Caco-2 (cell line): ENCODE results near the gene ASB10. TPM values are rescaled to one million over a fixed set of nuclear protein-coding genes. Genes with fewer than 3 reads are reported as not detected.
A peak's percentile ranks its signal among the peaks of the same experiment; 100 is the strongest.

Source experiments
- BruUV-seq: library from RNA; stranded (reverse); fragments of 400-500 nt; replicated peaks from 2 replicates; lab custom pipeline; 2021; lab: Mats Ljungman, UMichigan
- CTCF ChIA-PET: fragments of 300-600 bp; sonication (Branson Sonifier 250); formaldehyde crosslinking; loops from one replicate; lab custom pipeline; 2022; ENCODE audit warnings: antibody characterized with exemption; lab: Charles Lee
- POLR2A ChIA-PET: fragments of 300-600 bp; sonication (Branson Sonifier 250); formaldehyde crosslinking; loops from one replicate; lab custom pipeline; 2022; ENCODE audit warnings: antibody characterized with exemption; lab: Charles Lee
- DNase-seq, 2 experiments: peaks; one replicate each; pipeline versions ENCODE4 v3.0.0 to v3.0.0-alpha.2; 2020 to 2022
- H3K27me3 ChIP-seq: replicated peaks from 2 replicates; pipeline ENCODE4 v1.6.0; 2011; ENCODE audit warnings: low read length; ENCODE audit not compliant: control insufficient read depth, insufficient read depth
- H3K36me3 ChIP-seq: 2 replicates; pipeline ENCODE4 v1.5.1; 2011; ENCODE audit warnings: low read length; ENCODE audit not compliant: control insufficient read depth, insufficient read depth
- H3K4me1 ChIP-seq: fragments of 250-450 bp; sonication (Bioruptor Pico); 2 replicates; pipeline ENCODE4 v1.5.1; 2020; ENCODE audit warnings: mild to moderate bottlenecking
- H3K4me3 ChIP-seq: 2 replicates; pipeline ENCODE4 v1.5.1; 2011; ENCODE audit warnings: low read depth, mild to moderate bottlenecking, control low read depth, low read length
- H3K9me3 ChIP-seq: fragments of 250-450 bp; sonication (Bioruptor Pico); 2 replicates; pipeline ENCODE4 v1.5.1; 2020; ENCODE audit warnings: mild to moderate bottlenecking, moderate library complexity
- H3K27ac Mint-ChIP-seq: one replicate; pipeline ENCODE4 v1.8.0; 2022; ENCODE audit warnings: mixed read lengths; ENCODE audit not compliant: unreplicated experiment
- H3K27me3 Mint-ChIP-seq: one replicate; pipeline ENCODE4 v1.8.0; 2022; ENCODE audit warnings: mixed read lengths; ENCODE audit not compliant: insufficient read depth, unreplicated experiment
- H3K36me3 Mint-ChIP-seq: one replicate; pipeline ENCODE4 v1.8.0; 2022; ENCODE audit warnings: mild to moderate bottlenecking, mixed read lengths; ENCODE audit not compliant: insufficient read depth, unreplicated experiment
- H3K4me1 Mint-ChIP-seq: one replicate; pipeline ENCODE4 v1.8.0; 2022; ENCODE audit warnings: low read depth, mixed read lengths; ENCODE audit not compliant: unreplicated experiment
- H3K4me3 Mint-ChIP-seq: one replicate; pipeline ENCODE4 v1.8.0; 2022; ENCODE audit warnings: mild to moderate bottlenecking, moderate library complexity, mixed read lengths; ENCODE audit not compliant: unreplicated experiment
- H3K9me3 Mint-ChIP-seq: one replicate; pipeline ENCODE4 v1.8.0; 2022; ENCODE audit warnings: mixed read lengths; ENCODE audit not compliant: unreplicated experiment
- CTCF ChIP-seq, 2 experiments: fragments of 200-600 bp in 1 of 2; IDR thresholded peaks; 1 replicate in 1 of 2; 2 replicates in 1 of 2; pipeline versions ENCODE4 v1.5.1 to v1.8.0; 2011 to 2022; ENCODE audit warnings: antibody characterized with exemption in 1 of 2, control low read depth in 1 of 2, inconsistent platforms in 1 of 2, low read depth in 1 of 2, low read length in 1 of 2, mild to moderate bottlenecking in 1 of 2, moderate library complexity in 1 of 2; ENCODE audit not compliant: insufficient read depth in 1 of 2, severe bottlenecking in 1 of 2, unreplicated experiment in 1 of 2
- intact Hi-C: fragments of 100-400 bp; cut with micrococcal nuclease; formaldehyde crosslinking; loops from one replicate; pipeline ENCODE4 v1.10.0; 2022; ENCODE audit not compliant: unreplicated experiment
- total RNA-seq: library from RNA; stranded (reverse); gene quantifications from 2 replicates; pipeline ENCODE4 v1.2.3, GENCODE V29; 2022

ASB10 gene
- total RNA-seq, 1 experiment from 2014 or later, result not detected

- no peak overlapping the region for H3K27ac Mint-ChIP-seq
- Histone ChIP-seq H3K4me3 (no peak overlapping the region), H3K4me1 (no peaks in the 10 kb centered on the region), H3K27me3 (no peaks in the 10 kb centered on the region), H3K9me3 (no peaks in the 10 kb centered on the region), H3K36me3 (peaks cover 2% of the 10 kb centered on the region; the same call in 1 of the 2 replicates)
- H3K27me3 Mint-ChIP-seq, result no peaks in the 10 kb centered on the region
- intact Hi-C loops, result no loop called here
- no peak overlapping the region for H3K4me3 Mint-ChIP-seq
- H3K36me3 Mint-ChIP-seq, result peaks cover 31% of the 10 kb centered on the region
- no peak for DNase-seq
- CTCF ChIA-PET, result interaction anchor here (0.8 kb wide), 1 partner anchor 13 kb away, joined by 5 read pairs; no protein-coding TSS in a partner anchor
- H3K9me3 Mint-ChIP-seq, result no peaks in the 10 kb centered on the region
- POLR2A ChIA-PET, result interaction anchor here (0.6 kb wide), 1 partner anchor 383 kb away, joined by 7 read pairs; no protein-coding TSS in a partner anchor
- TSS peak; percentile 15 for BruUV-seq
- no peak for TF ChIP-seq CTCF (IDR thresholded peaks at IDR 0.05; ENCODE audit: insufficient read depth in 1 of 2, low read depth in 1 of 2, low read length in 1 of 2, severe bottlenecking in 1 of 2, unreplicated experiment in 1 of 2)
- no peaks in the 10 kb centered on the region for H3K4me1 Mint-ChIP-seq
Observed at GRCh38 chr7:151143261-151144015, 43.6 kb downstream of the ASB10 start.

- CTCF ChIA-PET, result no interaction called here
- DNase-seq, result no peak
- Mint-ChIP-seq H3K4me3 (no peak overlapping the region), H3K4me1 (no peaks in the 10 kb centered on the region), H3K27ac (no peak overlapping the region), H3K36me3 (peaks cover 31% of the 10 kb centered on the region), H3K9me3 (no peaks in the 10 kb centered on the region), H3K27me3 (no peaks in the 10 kb centered on the region)
- peaks cover 2% of the 10 kb centered on the region; the same call in 1 of the 2 replicates for H3K36me3 ChIP-seq
- no peaks in the 10 kb centered on the region for H3K4me1 ChIP-seq
- BruUV-seq, result no TSS peak
- no peaks in the 10 kb centered on the region for H3K9me3 ChIP-seq
- no peak overlapping the region for H3K4me3 ChIP-seq
- no peak for TF ChIP-seq CTCF (IDR thresholded peaks at IDR 0.05; ENCODE audit: insufficient read depth in 1 of 2, low read depth in 1 of 2, low read length in 1 of 2, severe bottlenecking in 1 of 2, unreplicated experiment in 1 of 2)
- intact Hi-C loops, result no loop called here
- POLR2A ChIA-PET, result interaction anchor here (0.6 kb wide), 1 partner anchor 384 kb away, joined by 7 read pairs; no protein-coding TSS in a partner anchor
- H3K27me3 ChIP-seq, result no peaks in the 10 kb centered on the region
Observed at GRCh38 chr7:151142686-151143040, 44.4 kb downstream of the ASB10 start.

- H3K4me3 Mint-ChIP-seq, result no peak overlapping the region
- Histone ChIP-seq H3K4me1 (no peaks in the 10 kb centered on the region), H3K9me3 (no peaks in the 10 kb centered on the region), H3K4me3 (no peak overlapping the region), H3K36me3 (peaks cover 2% of the 10 kb centered on the region; the same call in 1 of the 2 replicates), H3K27me3 (no peaks in the 10 kb centered on the region)
- DNase-seq, result no peak
- no peak for TF ChIP-seq CTCF (IDR thresholded peaks at IDR 0.05; ENCODE audit: insufficient read depth in 1 of 2, low read depth in 1 of 2, low read length in 1 of 2, severe bottlenecking in 1 of 2, unreplicated experiment in 1 of 2)
- BruUV-seq, result no TSS peak
- intact Hi-C loops, result no loop called here
- no peaks in the 10 kb centered on the region for H3K9me3 Mint-ChIP-seq
- CTCF ChIA-PET, result interaction anchor here (1.7 kb wide), 1 partner anchor 18 kb away, joined by 6 read pairs; no protein-coding TSS in a partner anchor
- H3K27ac Mint-ChIP-seq, result no peak overlapping the region
- POLR2A ChIA-PET, result no interaction called here
- peaks cover 31% of the 10 kb centered on the region for H3K36me3 Mint-ChIP-seq
- H3K4me1 Mint-ChIP-seq, result no peaks in the 10 kb centered on the region
- no peaks in the 10 kb centered on the region for H3K27me3 Mint-ChIP-seq
Observed at GRCh38 chr7:151141855-151142685, 45.0 kb downstream of the ASB10 start.
